Stimulated activated CD8-positive, alpha-beta memory T cell treated with anti-CD3 and anti-CD28 coated beads, Interleukin-7, amount 100 ng/mL, for 48 hours (primary cell): Measurements from ENCODE around the gene GLE1.

ENCODE experiments used
- DNase-seq, 2 donors: peaks; one replicate each; pipeline ENCODE4 v3.0.0-alpha.2; 2020; ENCODE audit warnings: low read depth in 1 of 2; ENCODE audit errors: extremely low read depth in 1 of 2

The GLE1 gene, protein sequence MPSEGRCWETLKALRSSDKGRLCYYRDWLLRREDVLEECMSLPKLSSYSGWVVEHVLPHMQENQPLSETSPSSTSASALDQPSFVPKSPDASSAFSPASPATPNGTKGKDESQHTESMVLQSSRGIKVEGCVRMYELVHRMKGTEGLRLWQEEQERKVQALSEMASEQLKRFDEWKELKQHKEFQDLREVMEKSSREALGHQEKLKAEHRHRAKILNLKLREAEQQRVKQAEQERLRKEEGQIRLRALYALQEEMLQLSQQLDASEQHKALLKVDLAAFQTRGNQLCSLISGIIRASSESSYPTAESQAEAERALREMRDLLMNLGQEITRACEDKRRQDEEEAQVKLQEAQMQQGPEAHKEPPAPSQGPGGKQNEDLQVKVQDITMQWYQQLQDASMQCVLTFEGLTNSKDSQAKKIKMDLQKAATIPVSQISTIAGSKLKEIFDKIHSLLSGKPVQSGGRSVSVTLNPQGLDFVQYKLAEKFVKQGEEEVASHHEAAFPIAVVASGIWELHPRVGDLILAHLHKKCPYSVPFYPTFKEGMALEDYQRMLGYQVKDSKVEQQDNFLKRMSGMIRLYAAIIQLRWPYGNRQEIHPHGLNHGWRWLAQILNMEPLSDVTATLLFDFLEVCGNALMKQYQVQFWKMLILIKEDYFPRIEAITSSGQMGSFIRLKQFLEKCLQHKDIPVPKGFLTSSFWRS

DNA sequence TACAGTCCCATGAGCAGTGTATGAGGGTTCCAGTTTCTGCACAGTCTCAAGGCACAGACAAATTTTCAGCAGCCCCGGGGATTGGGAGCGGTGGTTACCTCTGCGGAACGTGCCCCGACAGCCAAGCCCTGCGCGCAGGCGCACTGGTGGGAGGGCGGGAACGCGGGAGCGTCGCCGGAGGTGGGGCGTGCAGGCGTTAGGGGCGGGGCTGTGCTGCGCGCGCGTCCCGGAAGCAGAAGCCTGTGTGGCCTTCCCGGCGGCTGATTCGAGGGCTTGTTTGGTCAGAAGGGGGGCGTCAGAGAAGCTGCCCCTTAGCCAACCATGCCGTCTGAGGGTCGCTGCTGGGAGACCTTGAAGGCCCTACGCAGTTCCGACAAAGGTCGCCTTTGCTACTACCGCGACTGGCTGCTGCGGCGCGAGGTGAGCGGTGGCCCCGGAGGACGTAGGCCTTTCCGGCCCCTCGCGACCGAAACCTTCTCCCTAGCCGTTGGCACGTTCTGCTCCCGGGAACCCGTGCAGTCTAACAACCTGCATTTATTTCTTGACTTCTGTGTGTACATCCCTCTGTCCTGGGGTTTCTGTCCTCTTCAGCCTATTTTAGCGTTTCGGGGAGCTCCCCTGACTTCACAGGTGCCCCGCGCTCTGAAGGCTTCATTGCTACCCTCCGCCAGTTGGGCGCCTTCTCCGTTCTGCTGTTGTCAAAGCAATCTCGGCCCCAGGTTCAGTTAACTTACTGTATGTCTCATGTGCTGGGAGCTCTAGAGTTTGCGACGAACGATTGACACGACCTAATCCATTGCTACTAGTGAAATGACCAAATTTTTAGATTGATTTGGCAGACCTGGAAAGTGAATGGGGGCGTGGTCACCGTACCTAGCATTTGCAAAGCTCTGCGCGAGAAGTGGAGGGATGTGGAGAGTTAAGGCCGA lies at the start of gene GLE1:
Gene GLE1, plus strand, starts transcription at position 235 of the 929 bp plus-strand sequence. Its CDS starts 87 bp downstream, at position 322.
- DNase-seq: peak; percentile 91 to 96

DNA sequence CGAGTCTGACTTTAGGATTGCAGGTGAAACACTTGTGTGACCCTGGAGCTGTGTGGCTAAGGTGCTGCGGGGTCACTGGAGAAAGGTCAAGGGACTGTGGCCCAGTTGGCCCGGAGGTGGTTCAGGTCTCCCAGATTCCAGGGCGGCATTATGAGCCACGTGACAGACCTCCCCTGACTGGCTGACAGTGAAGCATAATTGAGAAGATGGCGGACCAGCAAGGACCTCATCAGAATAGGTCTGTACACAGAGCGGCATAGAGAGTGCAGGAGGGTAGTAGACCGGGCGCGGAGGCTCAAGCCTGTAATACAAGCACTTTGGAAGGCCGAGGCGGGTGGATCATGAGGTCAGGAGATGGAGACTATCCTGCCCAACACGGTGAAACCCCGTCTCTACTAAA lies 49.5 kb upstream of the GLE1 start:
- DNase-seq: no peak

DNA sequence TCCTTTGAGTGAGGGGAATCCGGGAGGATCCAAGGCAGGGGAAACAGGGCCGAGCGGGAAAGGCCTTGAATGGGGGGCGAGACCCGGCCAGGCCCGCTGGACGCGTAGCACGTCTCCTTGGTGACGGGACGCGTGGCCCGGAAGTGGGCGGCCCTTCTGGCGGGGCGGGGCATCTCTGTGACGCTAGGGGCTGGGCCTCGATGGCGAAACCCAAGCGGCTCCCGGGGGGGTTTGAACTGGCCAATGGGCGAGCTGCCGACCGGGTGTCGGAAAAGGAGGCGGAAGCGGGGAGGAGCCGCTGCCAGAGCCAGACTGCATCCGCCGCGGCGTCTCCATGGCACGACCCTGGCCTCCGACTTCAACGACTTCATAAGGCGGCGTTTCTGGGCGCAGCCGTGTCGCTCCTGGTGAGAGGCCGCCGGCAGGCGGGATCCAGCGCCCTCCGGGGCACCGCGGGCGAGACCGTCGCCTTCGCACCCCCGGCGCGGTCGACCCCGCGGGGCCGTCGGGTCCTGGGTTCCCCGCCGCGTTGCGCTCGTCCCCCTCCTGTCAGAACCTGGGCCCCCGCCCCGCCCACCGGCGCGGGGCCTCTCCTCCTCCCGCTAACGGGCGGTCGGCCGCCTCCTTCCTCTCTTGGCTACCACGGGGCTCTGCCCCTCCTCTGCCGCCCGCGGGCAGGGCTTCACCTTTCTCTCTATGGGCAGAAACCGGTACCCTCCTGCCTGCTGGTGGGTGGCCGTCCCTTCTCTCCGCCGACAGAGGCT lies 48.5 kb upstream of the GLE1 start, which contains the start of gene ODF2:
Gene ODF2, plus strand, starts transcription at position 158 of the 764 bp plus-strand sequence. Its CDS starts 86 bp downstream, at position 244.
- peak; percentile 98 for DNase-seq

DNA sequence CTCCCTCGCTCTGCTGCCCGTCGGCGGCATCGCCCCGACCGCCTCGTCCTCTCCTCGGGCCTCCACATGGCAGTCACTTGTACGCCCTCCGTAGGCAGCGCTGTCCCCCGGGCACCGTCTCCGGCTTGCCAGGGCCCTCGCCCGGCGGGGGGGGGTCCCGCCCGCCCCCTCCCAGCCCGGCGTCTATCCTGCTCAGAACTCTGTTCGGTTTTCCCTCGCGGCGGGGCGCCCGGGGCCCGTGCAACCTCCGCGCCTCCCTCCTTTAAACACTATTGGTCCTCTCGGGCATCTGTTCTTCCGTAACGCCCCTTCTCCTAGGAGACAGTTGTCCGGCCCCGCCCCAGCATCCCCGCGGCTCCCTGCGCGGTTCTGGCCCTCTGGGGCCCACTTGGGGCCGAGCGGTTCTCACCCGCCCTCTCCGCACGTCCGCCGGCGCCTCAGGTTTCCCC lies 47.9 kb upstream of the GLE1 start:
- DNase-seq: peak; percentile 54 to 59

DNA sequence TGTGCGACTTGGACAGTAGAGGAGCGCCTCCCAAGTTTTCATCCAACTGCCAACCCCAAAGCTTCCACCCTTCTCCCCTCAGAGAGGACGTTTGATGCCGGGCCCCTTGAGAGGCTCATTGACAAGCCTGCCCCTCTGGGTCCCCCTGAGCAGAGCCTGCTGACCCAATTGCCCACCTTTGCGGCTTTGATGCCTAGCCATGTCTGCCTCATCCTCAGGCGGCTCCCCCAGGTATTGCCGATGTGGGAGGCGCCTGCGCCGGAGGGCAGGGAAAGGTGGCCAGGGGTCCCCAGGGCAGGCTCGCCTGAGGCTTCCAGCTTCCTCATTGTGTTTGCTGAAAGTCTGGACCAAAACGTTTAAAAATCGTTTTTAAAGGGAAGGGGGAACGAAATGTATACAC lies 47.3 kb upstream of the GLE1 start:
- DNase-seq: no peak

DNA sequence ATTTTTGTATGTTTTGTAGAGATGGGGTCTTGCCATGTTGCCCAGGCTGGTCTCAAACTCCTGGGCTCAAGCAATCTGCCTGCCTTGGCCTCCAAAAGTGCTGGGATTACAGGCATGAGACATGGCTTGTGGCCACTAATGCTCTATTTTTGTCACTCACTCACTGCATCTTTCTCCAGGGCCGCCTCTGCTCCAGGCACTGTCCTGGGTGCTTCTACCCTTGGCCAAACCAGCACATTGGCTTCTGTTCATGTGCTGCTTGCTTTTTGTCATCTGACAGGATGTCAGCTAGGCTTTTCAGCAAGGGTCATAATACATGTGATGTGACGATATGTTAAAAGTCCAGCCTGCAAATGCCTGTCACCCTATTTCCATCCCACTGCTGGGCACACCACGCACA lies 45.5 kb upstream of the GLE1 start:
- DNase-seq: no peak

DNA sequence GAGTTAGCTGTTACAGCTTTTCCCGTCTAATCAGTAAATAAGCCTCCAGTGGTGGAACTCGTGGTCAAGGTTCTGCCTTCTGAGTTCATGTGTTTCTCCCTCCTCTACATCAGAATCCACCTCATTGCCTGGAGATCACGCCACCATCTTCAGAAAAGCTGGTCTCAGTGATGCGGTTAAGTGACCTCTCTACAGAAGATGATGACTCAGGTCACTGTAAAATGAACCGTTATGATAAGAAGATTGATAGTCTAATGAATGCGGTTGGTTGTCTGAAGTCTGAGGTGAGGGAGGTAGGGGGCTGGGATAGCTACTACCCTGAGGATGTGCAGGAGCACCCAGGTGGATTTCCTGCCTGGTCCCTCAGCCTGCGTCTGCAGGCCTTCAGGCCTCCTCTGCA lies 35.4 kb upstream of the GLE1 start:
- DNase-seq: no peak

DNA sequence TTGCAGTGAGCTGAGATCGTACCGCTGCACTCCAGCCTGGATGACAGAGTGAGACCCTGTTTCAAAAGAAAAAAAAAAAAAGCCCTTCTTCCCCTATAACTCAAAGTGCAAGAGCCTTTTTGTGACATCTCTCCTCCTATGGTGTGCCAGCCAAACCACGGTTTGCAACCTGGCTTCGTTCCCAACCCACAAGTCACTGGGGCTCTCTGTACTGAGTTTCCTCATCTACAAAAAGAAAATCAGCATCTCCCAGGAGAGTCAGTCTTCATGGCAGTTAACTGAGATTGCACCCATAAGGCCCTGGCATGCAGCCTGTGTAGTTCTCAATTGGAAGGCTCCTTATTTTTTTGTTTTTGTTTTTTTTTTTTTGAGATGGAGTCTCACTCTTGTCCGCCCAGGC lies 34.0 kb upstream of the GLE1 start:
- no peak for DNase-seq

DNA sequence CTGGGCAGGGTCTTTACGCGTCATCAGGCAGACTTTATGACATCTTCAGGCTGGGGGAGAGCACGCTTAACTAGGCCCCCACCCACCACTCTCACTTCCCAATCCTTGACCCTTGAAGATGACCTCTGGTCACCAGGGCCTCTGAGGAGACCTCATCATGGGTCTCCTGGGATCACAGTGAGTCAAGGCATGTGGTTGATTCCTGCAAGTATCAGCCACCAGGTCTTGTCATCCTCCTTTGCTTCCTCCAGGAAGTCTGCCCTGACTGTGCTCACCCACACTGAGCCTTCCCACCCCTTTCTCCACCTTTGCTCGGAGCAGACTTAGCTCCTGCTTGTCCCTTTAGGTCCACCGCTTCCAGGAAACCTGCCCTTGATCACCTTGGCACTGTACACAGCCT lies 31.4 kb upstream of the GLE1 start:
- DNase-seq: no peak

DNA sequence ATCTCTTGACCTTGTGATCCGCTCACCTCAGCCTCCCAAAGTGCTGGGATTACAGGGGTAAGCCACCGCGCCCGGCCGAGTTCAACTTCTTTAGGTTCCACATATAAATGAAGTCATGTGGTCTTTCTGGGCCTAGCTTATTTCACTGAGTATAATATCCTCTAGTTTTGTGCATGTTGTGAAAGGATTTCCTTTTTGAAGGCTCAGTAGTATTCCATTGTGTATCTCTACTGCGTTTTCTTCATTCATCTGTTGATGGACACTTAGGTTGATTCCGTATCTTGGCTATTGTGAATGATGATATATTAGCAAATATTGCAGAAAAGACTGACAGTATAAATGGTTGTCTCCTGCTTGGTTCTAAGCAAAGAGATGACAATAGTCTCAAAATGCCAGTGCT lies 28.7 kb upstream of the GLE1 start:
- DNase-seq: no peak

DNA sequence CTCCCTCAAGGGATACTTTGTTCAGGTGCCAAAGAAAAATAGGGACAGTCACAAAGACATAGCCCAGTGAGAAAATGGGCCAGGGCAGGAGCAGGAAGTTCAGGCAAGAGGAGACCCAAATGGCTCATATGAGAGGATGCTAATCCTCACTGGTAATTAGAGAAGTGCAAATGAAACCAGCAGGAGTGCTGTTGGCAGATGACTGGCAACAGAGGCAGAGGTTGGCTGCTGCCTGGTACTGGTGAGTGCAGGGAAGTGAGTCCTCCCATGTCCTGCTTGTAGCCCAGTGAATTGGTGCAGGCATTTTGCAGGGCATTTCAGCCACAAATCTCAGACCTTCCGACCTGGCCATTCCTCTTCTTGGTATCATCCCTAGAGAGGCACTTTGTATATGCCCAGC lies 25.3 kb upstream of the GLE1 start:
- no peak for DNase-seq

DNA sequence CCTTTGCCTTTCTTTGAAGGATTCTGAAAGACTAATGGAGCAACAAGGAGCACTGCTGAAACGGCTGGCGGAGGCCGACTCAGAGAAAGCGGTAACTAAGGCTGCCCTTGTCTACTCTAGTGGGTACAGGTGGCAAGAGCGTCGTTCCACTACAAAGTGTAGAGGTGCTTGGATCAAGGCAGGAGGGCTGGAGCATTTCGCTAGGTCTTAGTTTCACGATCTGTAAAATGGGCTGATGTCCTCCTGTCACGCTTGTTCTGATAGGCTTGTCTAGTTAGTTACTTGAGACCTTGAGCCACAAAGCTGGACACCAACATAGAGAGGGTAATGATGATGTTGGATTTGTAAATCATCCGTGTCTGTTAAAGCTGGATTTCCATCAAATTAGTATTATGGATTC lies 23.0 kb upstream of the GLE1 start:
- no peak for DNase-seq

DNA sequence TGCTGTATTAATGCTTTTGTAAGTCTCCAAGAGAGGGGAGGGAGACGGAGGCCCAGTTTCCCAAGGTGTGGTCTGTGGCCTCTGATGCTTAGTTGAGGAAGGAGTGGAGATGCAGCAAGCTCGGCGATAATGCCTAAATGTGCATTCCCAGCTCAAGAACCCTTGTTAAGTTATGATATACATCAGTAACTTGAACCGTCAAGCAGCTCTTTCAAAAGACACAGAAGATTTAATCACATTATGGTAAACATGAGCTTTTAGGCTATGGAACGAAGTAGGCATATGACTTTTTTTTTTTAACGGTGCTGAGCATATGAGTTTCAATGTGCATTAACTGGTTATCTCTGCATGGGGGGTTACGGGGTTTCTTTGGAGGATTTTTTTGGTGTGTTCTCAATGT lies 22.3 kb upstream of the GLE1 start:
- no peak for DNase-seq

DNA sequence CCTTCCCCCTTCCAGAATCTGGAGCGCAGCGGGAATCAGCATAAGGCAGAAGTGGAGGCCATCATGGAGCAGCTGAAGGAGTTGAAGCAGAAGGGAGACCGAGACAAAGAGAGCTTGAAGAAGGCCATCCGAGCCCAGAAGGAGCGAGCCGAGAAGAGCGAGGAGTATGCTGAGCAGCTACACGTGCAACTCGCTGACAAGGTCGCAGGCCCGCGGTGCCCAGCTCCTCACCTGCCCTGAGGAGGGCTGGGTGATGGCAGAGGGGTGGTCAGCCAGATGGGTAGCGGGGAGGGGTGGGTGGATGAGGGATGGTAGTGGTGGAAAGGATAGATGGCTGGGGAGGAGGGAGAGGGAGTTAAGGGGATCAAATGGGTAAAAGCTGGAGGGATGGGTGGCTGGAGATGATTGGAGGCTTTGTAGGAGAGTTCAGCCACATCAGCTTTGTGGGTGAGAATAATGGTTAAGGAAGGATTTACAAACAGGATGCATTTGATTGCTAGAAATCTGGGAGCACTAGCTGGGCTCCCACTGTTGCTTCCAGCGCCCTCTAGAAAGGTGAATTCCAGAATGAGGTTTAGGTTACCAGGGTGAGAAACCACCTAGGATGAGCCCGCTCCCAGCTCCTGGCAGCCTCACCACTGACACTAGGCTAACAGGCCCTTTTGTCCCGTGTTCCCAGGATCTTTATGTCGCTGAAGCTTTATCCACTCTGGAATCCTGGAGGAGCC lies 19.7 kb upstream of the GLE1 start:
- DNase-seq: no peak

DNA sequence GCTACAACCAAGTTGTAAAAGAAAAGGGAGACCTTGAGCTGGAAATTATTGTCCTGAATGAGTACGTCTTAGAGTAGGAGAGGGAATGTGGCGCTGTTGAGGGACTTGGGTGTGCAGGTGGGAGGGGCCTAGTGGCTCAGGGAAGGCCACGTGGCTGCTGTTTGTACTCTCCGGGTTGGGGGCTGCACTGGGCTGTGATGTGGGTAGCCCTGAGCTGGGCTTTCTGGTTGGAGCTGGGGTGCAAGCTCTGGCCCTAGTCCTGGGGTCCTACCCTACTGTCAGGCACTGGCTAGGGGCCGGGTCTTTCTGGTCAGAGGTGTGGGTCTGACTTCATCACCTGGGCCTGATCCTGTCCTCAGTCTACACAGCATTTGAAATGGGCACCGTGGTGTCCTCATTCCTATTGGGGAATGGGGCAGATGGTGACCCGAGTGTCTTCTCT lies 19.1 kb upstream of the GLE1 start:
- DNase-seq: no peak

DNA sequence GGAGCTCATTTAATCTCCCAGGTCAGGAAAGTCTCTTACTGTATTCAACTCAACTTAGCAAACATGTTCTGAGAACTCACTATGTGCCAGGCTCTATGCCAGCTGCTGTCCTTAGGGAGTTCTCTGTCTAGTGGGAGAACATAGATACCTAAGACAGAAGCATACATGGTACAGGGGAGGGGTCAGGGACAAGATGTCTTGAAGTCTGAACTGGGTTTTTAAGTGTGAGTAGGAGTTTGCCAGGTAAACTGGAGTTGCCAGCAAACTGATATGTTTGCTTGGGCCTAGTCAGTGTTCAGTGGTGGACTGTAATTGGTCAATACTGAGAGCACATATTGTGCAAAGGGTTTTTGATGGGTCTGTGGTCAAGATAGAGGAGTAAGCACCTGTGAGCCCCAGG lies 18.3 kb upstream of the GLE1 start:
- DNase-seq: no peak

DNA sequence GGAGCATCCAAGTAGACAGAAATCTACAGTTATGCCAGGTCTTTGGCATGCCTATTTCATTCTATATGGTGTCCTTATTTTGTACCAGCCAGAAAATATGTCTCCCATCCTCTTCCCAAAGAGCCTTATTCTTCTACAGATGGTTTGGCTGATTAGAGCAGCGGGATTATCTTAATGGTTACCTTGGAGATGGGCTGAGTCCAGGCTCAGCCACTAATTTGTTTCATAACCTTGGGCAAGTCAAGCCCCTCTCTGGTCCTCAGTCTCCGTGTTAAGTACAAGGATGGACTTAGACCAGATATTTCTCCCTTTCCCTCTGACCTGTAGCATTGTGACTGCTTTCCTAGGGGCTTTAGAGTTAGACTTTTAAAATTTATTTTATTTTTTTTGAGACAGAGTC lies 11.1 kb upstream of the GLE1 start:
- DNase-seq: no peak

DNA sequence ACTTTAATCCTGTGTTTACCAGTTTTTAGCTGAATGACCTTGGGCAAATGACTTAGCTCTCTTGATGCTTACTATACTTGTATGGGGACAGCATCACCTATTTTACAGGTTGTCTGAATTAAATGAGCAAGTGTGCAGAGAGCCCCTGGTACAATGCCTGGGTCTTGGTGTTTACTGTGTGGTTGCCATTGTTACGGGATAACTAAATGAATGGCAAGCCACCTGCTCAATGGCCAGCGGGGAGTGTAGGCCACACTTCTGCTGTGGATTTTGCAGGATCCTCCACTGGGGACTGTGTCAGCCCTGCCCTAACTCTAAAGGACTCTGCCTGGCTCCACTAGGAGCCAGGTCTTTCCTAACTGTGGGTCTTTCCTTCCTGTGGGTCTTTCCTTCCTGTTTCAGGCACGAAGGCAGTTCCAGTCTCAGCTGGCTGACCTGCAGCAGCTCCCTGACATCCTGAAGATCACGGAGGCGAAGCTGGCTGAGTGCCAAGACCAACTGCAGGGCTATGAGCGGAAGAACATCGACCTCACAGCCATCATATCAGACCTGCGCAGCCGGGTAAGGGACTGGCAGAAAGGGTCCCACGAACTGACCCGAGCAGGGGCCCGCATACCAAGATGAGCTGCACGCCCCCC lies 10.3 kb upstream of the GLE1 start:
- DNase-seq: no peak

DNA sequence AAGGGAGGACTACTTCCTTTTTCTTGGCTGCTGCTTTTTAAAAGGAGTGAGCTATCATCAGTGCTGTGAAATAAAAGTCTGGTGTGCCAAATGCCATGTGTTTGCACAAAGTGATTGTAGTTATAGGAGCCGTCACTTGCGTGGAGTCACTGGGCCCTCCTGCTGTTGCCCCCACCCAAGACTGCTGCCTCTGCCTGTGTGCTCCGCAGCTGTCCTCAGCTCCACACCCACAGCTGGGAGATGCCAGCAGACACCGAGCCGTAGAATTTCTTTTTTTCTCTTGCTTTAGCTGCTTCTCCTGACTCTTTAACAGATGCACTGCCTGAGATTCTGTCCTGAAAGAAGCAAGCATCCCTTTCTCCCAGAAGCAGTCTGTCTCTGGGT lies 9.8 kb upstream of the GLE1 start:
- no peak for DNase-seq
